GM10266 (cell line): ENCODE data around the gene IL13RA2.

Source experiments
- DNase-seq: peaks from one replicate; pipeline ENCODE4 v3.0.0; 2012; ENCODE audit errors: extremely low spot score
- TF ChIP-seq, protein P1 (sequence below): IDR thresholded peaks from 2 replicates; pipeline ENCODE4 v1.5.1; 2012; ENCODE audit warnings: mild to moderate bottlenecking, low read depth; ENCODE audit not compliant: control insufficient read depth, insufficient read depth; ENCODE audit errors: missing control alignments

Gene IL13RA2

DNA sequence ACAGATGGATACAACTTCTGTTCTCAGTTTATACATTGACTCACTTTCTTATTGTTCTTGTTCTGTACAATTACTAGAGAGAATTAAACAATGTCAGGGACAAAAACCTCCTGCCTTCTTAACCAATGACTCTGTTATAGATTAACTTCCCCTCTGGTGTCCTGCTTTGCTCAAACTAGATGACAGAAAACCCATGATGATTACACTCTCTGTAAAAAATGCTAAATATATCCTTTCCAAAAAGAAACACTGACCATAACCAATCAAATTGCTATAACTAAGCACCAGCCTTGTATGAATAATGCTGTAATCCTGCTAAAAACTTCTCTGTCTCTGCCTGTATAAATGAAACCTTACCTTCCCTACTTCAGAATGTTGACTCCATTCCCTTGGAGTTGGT is 29.8 kb upstream of the IL13RA2 start:
- TF ChIP-seq, protein P1, sequence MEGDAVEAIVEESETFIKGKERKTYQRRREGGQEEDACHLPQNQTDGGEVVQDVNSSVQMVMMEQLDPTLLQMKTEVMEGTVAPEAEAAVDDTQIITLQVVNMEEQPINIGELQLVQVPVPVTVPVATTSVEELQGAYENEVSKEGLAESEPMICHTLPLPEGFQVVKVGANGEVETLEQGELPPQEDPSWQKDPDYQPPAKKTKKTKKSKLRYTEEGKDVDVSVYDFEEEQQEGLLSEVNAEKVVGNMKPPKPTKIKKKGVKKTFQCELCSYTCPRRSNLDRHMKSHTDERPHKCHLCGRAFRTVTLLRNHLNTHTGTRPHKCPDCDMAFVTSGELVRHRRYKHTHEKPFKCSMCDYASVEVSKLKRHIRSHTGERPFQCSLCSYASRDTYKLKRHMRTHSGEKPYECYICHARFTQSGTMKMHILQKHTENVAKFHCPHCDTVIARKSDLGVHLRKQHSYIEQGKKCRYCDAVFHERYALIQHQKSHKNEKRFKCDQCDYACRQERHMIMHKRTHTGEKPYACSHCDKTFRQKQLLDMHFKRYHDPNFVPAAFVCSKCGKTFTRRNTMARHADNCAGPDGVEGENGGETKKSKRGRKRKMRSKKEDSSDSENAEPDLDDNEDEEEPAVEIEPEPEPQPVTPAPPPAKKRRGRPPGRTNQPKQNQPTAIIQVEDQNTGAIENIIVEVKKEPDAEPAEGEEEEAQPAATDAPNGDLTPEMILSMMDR = no peak
- no peak for DNase-seq

DNA sequence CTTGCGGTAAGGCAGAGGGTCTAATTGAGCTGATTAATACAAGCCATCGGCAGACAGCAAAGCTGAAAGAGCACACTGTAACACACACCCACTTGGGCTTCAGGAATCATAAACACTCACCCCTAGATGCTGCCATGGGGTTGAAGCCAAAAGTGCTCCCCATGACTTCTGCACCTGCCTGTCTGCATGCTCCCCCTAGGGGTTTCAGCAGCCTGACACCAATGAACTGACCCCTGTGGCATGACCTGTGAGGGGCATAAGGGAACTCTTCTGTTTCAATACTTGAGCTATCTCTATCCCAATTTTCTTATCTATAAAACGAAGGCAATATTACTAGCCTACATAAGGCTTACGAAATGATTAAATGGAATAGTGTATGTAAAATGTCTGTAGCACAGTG is 23.0 kb upstream of the IL13RA2 start:
- TF ChIP-seq, protein P1 = no peak
- no peak for DNase-seq

GRCh38 chrX:115038406-115038805 is 21.0 kb upstream of the IL13RA2 start:
- DNase-seq = no peak
- TF ChIP-seq, protein P1 = no peak

GRCh38 chrX:115036029-115036428 is 18.6 kb upstream of the IL13RA2 start:
- TF ChIP-seq, protein P1 = no peak
- DNase-seq = no peak

GRCh38 chrX:115031989-115032388 is 14.6 kb upstream of the IL13RA2 start:
- TF ChIP-seq, protein P1 = no peak
- no peak for DNase-seq

DNA sequence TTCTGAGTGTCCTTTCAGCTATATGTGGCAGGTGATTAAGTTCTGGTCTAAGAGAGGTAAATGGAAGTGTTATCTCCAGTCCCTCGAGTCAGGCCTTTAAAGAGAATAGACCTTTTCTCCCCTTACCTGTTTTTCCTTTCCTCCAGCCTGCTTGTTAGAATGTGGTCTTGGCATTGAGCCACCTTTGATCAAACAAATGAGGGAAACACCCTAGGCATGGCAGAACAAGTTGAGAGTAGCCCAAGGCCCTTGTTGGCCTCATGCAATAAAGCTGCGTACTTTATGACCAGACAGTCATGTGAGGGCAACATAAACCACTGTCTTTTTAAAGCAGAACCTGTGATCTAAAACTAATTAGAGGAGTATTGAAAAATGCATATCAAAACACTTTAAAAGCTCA is 13.2 kb upstream of the IL13RA2 start:
- TF ChIP-seq, protein P1 = no peak

DNA sequence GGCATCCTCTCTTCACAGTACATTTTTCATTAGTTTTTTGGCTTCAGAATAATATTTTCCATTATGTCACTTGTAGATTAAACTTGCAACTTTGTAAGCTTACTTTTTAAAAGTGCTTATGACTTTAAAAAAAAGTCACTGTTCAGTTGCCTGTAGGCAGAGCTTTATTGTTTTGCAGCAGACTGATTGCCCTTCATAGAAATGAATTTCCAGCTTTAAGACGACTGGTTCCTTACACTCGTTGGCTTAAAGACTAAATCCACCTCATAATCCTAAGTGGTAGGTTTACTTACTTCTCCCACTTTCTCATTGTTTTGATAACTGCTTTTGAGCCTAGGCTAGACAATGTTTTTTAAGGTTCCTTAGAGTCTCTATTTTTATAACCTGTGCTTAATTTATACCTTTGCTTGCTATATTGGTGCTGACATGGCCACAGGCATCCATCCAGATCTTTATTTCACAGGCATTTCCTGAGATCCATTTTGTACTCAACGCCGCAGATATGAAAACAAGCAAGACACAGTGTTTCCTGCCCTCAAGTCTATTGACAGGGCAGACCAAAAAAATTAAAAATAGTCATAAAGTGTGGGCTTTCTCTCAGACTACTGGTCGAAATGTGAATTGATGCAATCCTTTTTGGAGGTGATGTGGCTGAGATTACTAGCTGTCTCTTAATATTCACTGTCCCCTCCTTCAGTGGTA is 12.6 kb upstream of the IL13RA2 start:
- no peak for DNase-seq
- TF ChIP-seq, protein P1 = no peak

More for the DNA sequence above, 13.2 kb upstream of the IL13RA2 start:
- DNase-seq = no peak
